HL-60/S4 treated with phorbol 12-myristate 13-acetate at 8.2 ng/mL for 4 days and 3 days (cell line): ENCODE measurements around the gene DIDO1.
"Not testable (repeated sequence)": the region's sequence is repeated elsewhere in the genome, so short reads cannot be mapped to it uniquely, and the experiment has no call there.

ENCODE experiments used
- in situ Hi-C: fragments of 300-500 bp; cut with MboI; formaldehyde crosslinking; loops from 2 replicates; pipeline ENCODE4 v1.15.0; 2022; ENCODE audit warnings: low sequenced_read_pairs

DIDO1 gene

GRCh38 chr20:62860391-62860923 is 65.8 kb downstream of the DIDO1 start:
- in situ Hi-C loops = no loop called here

GRCh38 chr20:62859721-62860120 is 66.6 kb downstream of the DIDO1 start:
- in situ Hi-C loops = no loop called here

GRCh38 chr20:62858058-62858830 is 68.1 kb downstream of the DIDO1 start:
- in situ Hi-C loops = no loop called here

GRCh38 chr20:62856931-62857619 is 69.2 kb downstream of the DIDO1 start:
- in situ Hi-C loops = no loop called here

GRCh38 chr20:62855120-62855519 is 71.2 kb downstream of the DIDO1 start:
- in situ Hi-C loops = no loop called here

GRCh38 chr20:62854121-62854520 is 72.2 kb downstream of the DIDO1 start:
- in situ Hi-C loops = no loop called here

- in situ Hi-C loops = not testable (repeated sequence)
These were observed 73.0 kb downstream of the DIDO1 start for GRCh38 chr20:62853304-62853703.

GRCh38 chr20:62852841-62853240 is 73.5 kb downstream of the DIDO1 start:
- in situ Hi-C loops = no loop called here

GRCh38 chr20:62852196-62852595 is 74.1 kb downstream of the DIDO1 start:
- in situ Hi-C loops = no loop called here

- in situ Hi-C loops = no loop called here
These were observed 75.9 kb downstream of the DIDO1 start for GRCh38 chr20:62850333-62850974.

GRCh38 chr20:62849431-62849830 is 76.9 kb downstream of the DIDO1 start:
- in situ Hi-C loops = no loop called here

GRCh38 chr20:62848917-62849316 is 77.4 kb downstream of the DIDO1 start:
- in situ Hi-C loops = not testable (repeated sequence)

GRCh38 chr20:62846166-62846890 is 80.0 kb downstream of the DIDO1 start:
- in situ Hi-C loops = no loop called here

GRCh38 chr20:62845416-62846160 is 80.7 kb downstream of the DIDO1 start:
- in situ Hi-C loops = no loop called here

- in situ Hi-C loops = no loop called here
These were observed 82.1 kb downstream of the DIDO1 start for GRCh38 chr20:62844182-62844581.

GRCh38 chr20:62843656-62844055 is 82.6 kb downstream of the DIDO1 start:
- in situ Hi-C loops = no loop called here

GRCh38 chr20:62841705-62842212 is 84.5 kb downstream of the DIDO1 start:
- in situ Hi-C loops = no loop called here

GRCh38 chr20:62840244-62841197 is 85.8 kb downstream of the DIDO1 start:
- in situ Hi-C loops = no loop called here

GRCh38 chr20:62839816-62840215 is 86.5 kb downstream of the DIDO1 start:
- in situ Hi-C loops = no loop called here
